ENCODE data around the gene PODNL1.
"Not testable (repeated sequence)": the region's sequence is repeated elsewhere in the genome, so short reads cannot be mapped to it uniquely, and the experiment has no call there.

PODNL1 gene

GRCh38 chr19:13975870-13976269 lies 37.7 kb upstream of the PODNL1 start:
- H3K27ac ChIP-seq, result no peak overlapping the region
- DNase-seq (ENCODE audit: low read depth, low spot score), result no peak

- H3K27ac ChIP-seq, result peak overlapping the region; percentile 16
- peak; percentile 31 for DNase-seq (ENCODE audit: low read depth, low spot score)
Observed at GRCh38 chr19:13974073-13974472, 35.9 kb upstream of the PODNL1 start.

- DNase-seq (ENCODE audit: low read depth, low spot score), result not testable (repeated sequence)
- H3K27ac ChIP-seq, result peak overlapping the region; percentile 16
Observed at GRCh38 chr19:13973479-13973878, 35.3 kb upstream of the PODNL1 start.

GRCh38 chr19:13972368-13973155 lies 34.3 kb upstream of the PODNL1 start:
- no peak for DNase-seq (ENCODE audit: low read depth, low spot score)
- no peak overlapping the region for H3K27ac ChIP-seq

GRCh38 chr19:13971868-13972267 lies 33.7 kb upstream of the PODNL1 start:
- H3K27ac ChIP-seq; DNase-seq (ENCODE audit: low read depth, low spot score): not testable (repeated sequence)

GRCh38 chr19:13969897-13970296 lies 31.7 kb upstream of the PODNL1 start:
- H3K27ac ChIP-seq, result no peak overlapping the region
- no peak for DNase-seq (ENCODE audit: low read depth, low spot score)

GRCh38 chr19:13968999-13969398 lies 30.8 kb upstream of the PODNL1 start:
- H3K27ac ChIP-seq, result no peak overlapping the region
- DNase-seq (ENCODE audit: low read depth, low spot score), result no peak

- no peak overlapping the region for H3K27ac ChIP-seq
- DNase-seq (ENCODE audit: low read depth, low spot score), result no peak
Observed at GRCh38 chr19:13968383-13968935, 30.2 kb upstream of the PODNL1 start.

GRCh38 chr19:13967206-13967605 lies 29.0 kb upstream of the PODNL1 start:
- DNase-seq (ENCODE audit: low read depth, low spot score); H3K27ac ChIP-seq: not testable (repeated sequence)

GRCh38 chr19:13966684-13967128 lies 28.5 kb upstream of the PODNL1 start:
- no peak for DNase-seq (ENCODE audit: low read depth, low spot score)
- no peak overlapping the region for H3K27ac ChIP-seq

GRCh38 chr19:13965926-13966683 lies 27.9 kb upstream of the PODNL1 start:
- H3K27ac ChIP-seq, result no peak overlapping the region
- no peak for DNase-seq (ENCODE audit: low read depth, low spot score)

GRCh38 chr19:13965377-13965896 lies 27.2 kb upstream of the PODNL1 start:
- DNase-seq (ENCODE audit: low read depth, low spot score), result no peak
- H3K27ac ChIP-seq, result no peak overlapping the region

- no peak overlapping the region for H3K27ac ChIP-seq
- no peak for DNase-seq (ENCODE audit: low read depth, low spot score)
Observed at GRCh38 chr19:13964776-13965175, 26.6 kb upstream of the PODNL1 start.

GRCh38 chr19:13963603-13964105 lies 25.4 kb upstream of the PODNL1 start:
- no peak for DNase-seq (ENCODE audit: low read depth, low spot score)
- H3K27ac ChIP-seq, result no peak overlapping the region

GRCh38 chr19:13962699-13963602 lies 24.7 kb upstream of the PODNL1 start:
- no peak for DNase-seq (ENCODE audit: low read depth, low spot score)
- H3K27ac ChIP-seq, result no peak overlapping the region

- no peak overlapping the region for H3K27ac ChIP-seq
- DNase-seq (ENCODE audit: low read depth, low spot score), result no peak
Observed at GRCh38 chr19:13961826-13962698, 23.8 kb upstream of the PODNL1 start.

- no peak for DNase-seq (ENCODE audit: low read depth, low spot score)
- H3K27ac ChIP-seq, result no peak overlapping the region
Observed at GRCh38 chr19:13960863-13961784, 22.9 kb upstream of the PODNL1 start.

Measured in epithelial cell of prostate (primary cell).